Erythroblast (primary cell): ENCODE results near the gene LRRC18.

ENCODE experiments used
- GATA1 ChIP-seq: IDR thresholded peaks from 2 replicates; pipeline ENCODE4 v1.6.1; 2011; ENCODE audit warnings: low read depth, mild to moderate bottlenecking, control low read depth, low read length, moderate library complexity
- POLR2A ChIP-seq: IDR thresholded peaks from 2 replicates; pipeline ENCODE4 v1.6.1; 2011; ENCODE audit warnings: mild to moderate bottlenecking, low read length

- no peak for TF ChIP-seq POLR2A
- TF ChIP-seq GATA1 = no peak
These were observed 67.4 kb downstream of the LRRC18 start for GRCh38 chr10:48872234-48872633.
